Measurements from ENCODE around the gene ALDH4A1. TPM values are rescaled to one million over a fixed set of nuclear protein-coding genes. Genes with fewer than 3 reads are reported as not detected.

The ALDH4A1 gene
- total and polyA plus RNA-seq, 2 of the 4 experiments (the other 2 are of a cell fraction): 8.6 to 21.1 TPM

GRCh38 chr1:18884419-18884717 is 18.0 kb downstream of the ALDH4A1 start:
- Histone ChIP-seq H4K20me1 (ENCODE audit: insufficient read depth, low read length) (no peaks in the 10 kb centered on the region; the same call in none of the 2 replicates), H3K36me3 (ENCODE audit: control insufficient read depth, insufficient read depth, low read length) (peaks cover 3% of the 10 kb centered on the region; the same call in 1 of the 2 replicates), H3K18ac (ENCODE audit: low read depth, low read length) (no peak overlapping the region), H2BK20ac (ENCODE audit: low read depth, low read length) (no peak overlapping the region), H4K91ac (ENCODE audit: insufficient read depth, low read depth, low read length) (no peak overlapping the region), H3K14ac (replicated peaks; ENCODE audit: low read depth, low read length) (no peak overlapping the region), H3K56ac (ENCODE audit: extremely low read depth, insufficient read depth, low read length) (no peak overlapping the region), H3K23ac (ENCODE audit: low read depth, low read length) (no peak overlapping the region), H3K9ac (ENCODE audit: low read depth, low read length) (no peak overlapping the region), H3K27me3 (ENCODE audit: control insufficient read depth, insufficient read depth, low read length) (no peaks in the 10 kb centered on the region), H3K4me1 (ENCODE audit: control insufficient read depth, insufficient read depth, low read length) (peaks cover 6% of the 10 kb centered on the region), H3K27ac (ENCODE audit: insufficient read depth, low read length) (no peak overlapping the region), H4K8ac (ENCODE audit: low read depth in 2 of 2, low read length in 2 of 2) (no peak overlapping the region), H2BK15ac (ENCODE audit: low read depth, low read length) (no peak overlapping the region), H3K4ac (ENCODE audit: low read depth, low read length) (no peak overlapping the region), H3K9me1 (ENCODE audit: insufficient read depth, low read length) (peaks cover 5% of the 10 kb centered on the region; the same call in 1 of the 2 replicates), H2AK5ac (ENCODE audit: low read depth, low read length) (no peak overlapping the region), H2BK5ac (ENCODE audit: low read depth, low read length, poor library complexity, severe bottlenecking) (no peak overlapping the region), H3K9me3 (ENCODE audit: control insufficient read depth, insufficient read depth, low read length) (no peaks in the 10 kb centered on the region), H2AK9ac (replicated peaks; ENCODE audit: low read depth, low read length, poor library complexity) (peak overlapping the region; percentile 84), H4K5ac (ENCODE audit: low read depth, low read length) (no peak overlapping the region), H3K79me1 (ENCODE audit: low read depth in 1 of 2, low read length in 2 of 2) (no peaks in the 10 kb centered on the region), H3K4me2 (ENCODE audit: low read depth, low read length) (no peak overlapping the region), H2BK120ac (ENCODE audit: low read depth, low read length) (no peak overlapping the region), H3K4me3 (ENCODE audit: insufficient read depth, low read depth, low read length) (no peak overlapping the region), H2AFZ (replicated peaks; ENCODE audit: low read length, poor library complexity) (no peak overlapping the region)
- ChIA-PET POLR2A (ENCODE audit: unreplicated experiment) (no interaction called here), CTCF (interaction anchor here (0.6 to 2.5 kb wide), 8 partner anchors 9 to 276 kb away, joined by 3 to 7 read pairs (median 4); no protein-coding TSS in a partner anchor)
- intact Hi-C loops (cut with micrococcal nuclease) (loop anchor here (1.0 kb wide), 1 partner anchor 207 kb away; no protein-coding TSS in a partner anchor), dilution Hi-C loops (cut with HindIII; ENCODE audit: low sequenced_read_pairs, unreplicated experiment) (no loop called here), in situ Hi-C loops (cut with MboI; ENCODE audit: low sequenced_read_pairs) (no loop called here)
- TF ChIP-seq ELK1 (IDR thresholded peaks at IDR 0.05; ENCODE audit: borderline replicate concordance, low read depth, low read length): no peak
- TF ChIP-seq CHD1 (IDR thresholded peaks at IDR 0.05; ENCODE audit: low read depth, low read length): no peak
- no peak for TF ChIP-seq MAFK (IDR thresholded peaks at IDR 0.05; ENCODE audit: low read depth, low read length)
- no peak for TF ChIP-seq NFE2L2 (IDR thresholded peaks at IDR 0.05; ENCODE audit: low read depth, low read length)
- no peak for TF ChIP-seq BHLHE40 (IDR thresholded peaks at IDR 0.05; ENCODE audit: low read depth, low read length)
- TF ChIP-seq POLR2A (IDR thresholded peaks at IDR 0.05; ENCODE audit: low read depth, low read length): no peak
- TF ChIP-seq RCOR1 (IDR thresholded peaks at IDR 0.05; ENCODE audit: insufficient replicate concordance, low read length): no peak
- no peak for TF ChIP-seq FOS (IDR thresholded peaks at IDR 0.05; ENCODE audit: low read depth, low read length)
- TF ChIP-seq MAZ (IDR thresholded peaks at IDR 0.05; ENCODE audit: borderline replicate concordance, low read depth, low read length): no peak
- no peak for TF ChIP-seq RAD21 (IDR thresholded peaks at IDR 0.05; ENCODE audit: low read length)
- no peak for TF ChIP-seq CTCF (conservative IDR thresholded peaks at IDR 0.05; ENCODE audit: low read depth, low read length)
- TF ChIP-seq USF2 (IDR thresholded peaks at IDR 0.05; ENCODE audit: low read depth, low read length): no peak
- TF ChIP-seq CEBPB (IDR thresholded peaks at IDR 0.05; ENCODE audit: low read depth, low read length): no peak
- TF ChIP-seq MXI1 (IDR thresholded peaks at IDR 0.05; ENCODE audit: borderline replicate concordance, low read depth, low read length): no peak
- TF ChIP-seq RFX5 (IDR thresholded peaks at IDR 0.05; ENCODE audit: low read depth, low read length): no peak
- TF ChIP-seq SMC3 (IDR thresholded peaks at IDR 0.05; ENCODE audit: low read depth, low read length): no peak
- DNase-seq (no peak), ATAC-seq (ENCODE audit: low read depth) (peak; percentile 27)
- BruUV-seq (replicated peaks): no TSS peak
- WGBS, 2 experiments (ENCODE audit: extremely low coverage in 2 of 2, insufficient read length in 1 of 2): 72% methylated on average over 3 of the region's 4 CpGs; no CpG with 5 or more reads in 1 of the 2 experiments
